Left renal pelvis (tissue), 4 donors: ENCODE data around the gene NBPF1. TPM values are rescaled to one million over a fixed set of nuclear protein-coding genes. Genes with fewer than 3 reads are reported as not detected.
"Not testable (repeated sequence)": the region's sequence is repeated elsewhere in the genome, so short reads cannot be mapped to it uniquely, and the experiment has no call there.

Experiments
- DNase-seq, 4 donors: peaks; one replicate each; pipeline ENCODE4 v3.0.0-alpha.2; 2013; ENCODE audit warnings: low read depth in 4 of 4, low spot score in 3 of 4
- polyA plus RNA-seq, 4 donors: library from polyadenylated mRNA; unstranded; fragments of 120-200 nt; gene quantifications; one replicate each; pipeline ENCODE4 v1.2.1, GENCODE V29; 2013; ENCODE audit not compliant: insufficient read length in 4 of 4

NBPF1 gene
- polyA plus RNA-seq, 4 donors: 76.0 to 161 (median 88.4) TPM

DNA sequence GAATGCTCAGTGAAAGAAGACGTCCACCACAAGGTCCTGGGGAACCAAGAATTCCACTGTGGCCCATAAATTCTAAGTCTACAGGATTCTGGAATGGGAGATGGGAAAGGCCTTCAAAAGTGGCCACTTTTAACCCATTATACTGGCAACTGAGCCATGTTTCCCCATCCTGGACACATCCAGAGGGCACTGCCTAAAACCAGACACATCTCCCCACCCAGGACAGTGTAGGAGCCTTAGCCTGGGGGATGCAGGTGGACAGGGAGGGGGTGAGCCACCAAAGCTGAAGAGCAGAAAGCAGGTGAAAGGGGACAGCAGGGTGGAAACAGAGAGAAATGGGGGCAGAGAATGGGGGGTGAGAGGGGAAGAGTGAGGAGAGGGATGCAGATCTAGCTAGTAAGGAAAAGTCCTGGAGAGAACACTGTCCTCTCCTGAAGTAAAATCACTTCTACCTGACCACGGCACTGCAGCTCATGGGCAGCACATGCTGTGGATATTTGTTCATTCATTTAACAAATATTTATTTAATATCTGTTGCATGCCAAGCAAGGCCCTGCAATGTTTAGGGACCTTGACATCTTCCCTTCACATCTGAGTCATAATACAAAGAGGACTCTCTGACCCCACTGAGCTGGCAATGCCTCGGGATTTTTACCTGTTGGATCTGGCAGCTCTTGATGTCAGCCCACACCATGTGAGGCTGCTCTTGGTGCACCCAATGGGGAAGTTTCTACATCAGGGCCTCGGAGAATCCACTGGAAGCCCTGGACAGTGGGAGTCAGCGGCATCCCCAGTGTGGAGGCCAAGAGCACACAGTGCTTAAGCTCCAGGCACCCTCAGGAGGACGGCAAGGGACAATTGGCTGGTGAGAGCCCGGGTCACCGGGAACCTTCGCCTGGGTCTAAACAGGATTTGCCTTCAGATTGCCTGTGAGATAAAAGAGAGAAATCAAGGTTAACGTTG lies 5.2 kb downstream of the NBPF1 start:
- not testable (repeated sequence) for DNase-seq

DNA sequence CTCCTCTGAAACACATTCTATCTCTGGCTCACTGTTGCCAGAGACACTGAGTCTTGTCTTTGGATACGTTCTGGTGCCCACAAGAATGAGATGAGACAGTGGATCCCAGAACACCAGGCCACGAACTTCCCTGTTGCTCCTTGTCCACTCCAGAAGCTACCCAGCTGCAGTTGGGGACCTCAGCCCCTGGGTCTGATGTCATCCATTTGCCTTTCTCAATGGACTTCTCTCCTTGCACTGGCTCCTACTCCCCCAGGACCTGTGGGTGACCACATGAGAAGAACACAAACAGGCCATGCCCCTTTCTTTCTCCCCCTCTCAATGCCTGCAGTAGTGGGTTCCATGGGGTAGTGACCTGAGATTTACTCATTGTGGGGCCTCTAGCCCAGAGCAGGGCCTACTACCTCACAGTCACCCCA lies 5.9 kb downstream of the NBPF1 start:
- no peak for DNase-seq

DNA sequence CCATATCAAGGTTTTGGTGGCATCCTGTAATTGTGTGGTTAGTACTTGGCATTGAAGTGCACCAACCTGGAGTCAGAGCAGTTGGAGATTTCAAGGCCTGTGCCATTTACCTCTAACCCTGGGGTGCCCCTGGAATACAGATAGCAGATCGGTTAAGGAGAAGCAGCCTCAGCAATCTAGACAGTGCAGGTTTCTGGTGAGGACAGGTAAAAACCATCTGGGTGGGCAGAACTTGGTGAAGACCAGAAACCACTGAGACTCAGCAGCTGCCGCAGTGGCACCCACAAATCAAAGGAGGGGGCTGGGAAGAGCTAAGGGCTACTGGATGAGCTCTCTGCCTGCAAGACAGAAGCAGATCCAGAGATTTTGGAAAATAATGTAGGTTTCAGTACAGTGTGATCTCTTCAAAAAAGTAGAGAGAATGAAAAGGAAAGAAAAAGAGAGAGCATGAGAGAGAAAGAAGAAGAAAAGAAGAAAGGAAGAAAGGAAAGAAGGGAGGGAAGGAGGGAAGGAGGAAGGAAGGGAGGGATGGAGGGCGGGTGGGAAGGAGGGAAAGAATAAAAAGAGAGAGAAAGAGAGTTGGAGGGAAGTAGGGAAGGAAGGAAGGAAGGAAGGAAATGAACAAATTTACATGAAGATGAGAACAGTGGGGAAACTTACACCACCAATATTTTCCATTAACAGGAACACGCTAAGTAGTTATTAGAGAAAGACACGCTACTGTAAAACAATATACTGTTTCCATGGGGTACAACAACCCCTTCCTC lies 6.5 kb downstream of the NBPF1 start:
- DNase-seq: not testable (repeated sequence)

DNA sequence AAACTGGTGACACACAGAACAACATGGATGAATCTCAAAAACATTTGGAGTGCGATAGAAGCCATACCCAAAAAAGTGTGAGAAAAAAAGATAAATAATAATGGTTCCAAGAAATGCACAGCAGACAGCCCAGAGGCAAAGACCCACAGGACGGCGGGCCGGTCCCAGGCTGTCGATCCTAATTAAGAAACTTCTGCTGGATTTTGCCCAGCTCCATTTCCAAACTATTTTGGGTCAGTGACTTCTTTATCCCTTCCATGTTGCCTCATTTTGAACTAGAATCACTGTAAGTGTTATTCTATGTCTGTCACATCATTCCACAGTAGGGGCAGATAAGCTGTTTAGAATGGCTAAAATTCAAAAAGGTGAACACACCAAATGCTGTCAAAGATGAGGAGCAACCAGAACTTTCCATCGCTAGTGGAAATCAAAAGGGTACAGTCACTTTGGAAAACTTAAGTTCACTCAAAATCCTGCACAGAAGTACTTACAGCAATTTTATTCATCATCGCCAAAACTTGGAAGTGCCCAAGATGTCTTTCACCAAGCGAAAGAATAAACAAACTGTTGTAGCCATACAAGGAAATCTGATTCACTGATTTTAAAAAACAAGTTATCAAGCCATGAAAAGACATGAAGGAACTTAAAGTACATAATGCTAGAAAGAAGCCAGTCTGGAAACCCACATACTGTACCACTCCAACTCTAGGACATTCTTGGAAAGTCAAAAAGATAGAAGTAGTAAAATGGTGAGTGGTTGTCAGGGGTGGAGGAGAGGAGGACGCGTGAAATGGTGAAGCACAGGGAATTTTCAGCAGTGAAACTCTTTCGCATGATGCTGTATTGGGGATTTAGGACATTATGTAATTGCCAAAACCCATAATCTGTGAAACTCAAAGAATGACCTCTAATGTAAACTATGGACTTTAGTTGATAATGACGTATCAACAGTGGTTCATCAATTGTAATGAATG lies 7.5 kb downstream of the NBPF1 start:
- no peak for DNase-seq

DNA sequence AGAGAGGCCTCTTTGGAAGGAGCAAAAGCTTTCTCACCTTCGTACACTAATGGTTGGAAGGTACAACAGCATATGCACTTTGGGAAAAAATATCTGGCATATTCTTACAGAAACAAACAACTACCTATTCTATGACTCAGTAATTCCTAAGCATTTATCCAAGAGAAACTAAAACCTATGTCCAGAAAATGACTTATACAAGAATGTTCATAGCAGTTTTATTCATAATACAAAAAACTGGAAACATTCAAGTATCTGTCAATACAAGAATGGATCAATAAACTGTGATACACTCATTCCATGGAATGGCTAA lies 8.2 kb downstream of the NBPF1 start:
- no peak for DNase-seq

DNA sequence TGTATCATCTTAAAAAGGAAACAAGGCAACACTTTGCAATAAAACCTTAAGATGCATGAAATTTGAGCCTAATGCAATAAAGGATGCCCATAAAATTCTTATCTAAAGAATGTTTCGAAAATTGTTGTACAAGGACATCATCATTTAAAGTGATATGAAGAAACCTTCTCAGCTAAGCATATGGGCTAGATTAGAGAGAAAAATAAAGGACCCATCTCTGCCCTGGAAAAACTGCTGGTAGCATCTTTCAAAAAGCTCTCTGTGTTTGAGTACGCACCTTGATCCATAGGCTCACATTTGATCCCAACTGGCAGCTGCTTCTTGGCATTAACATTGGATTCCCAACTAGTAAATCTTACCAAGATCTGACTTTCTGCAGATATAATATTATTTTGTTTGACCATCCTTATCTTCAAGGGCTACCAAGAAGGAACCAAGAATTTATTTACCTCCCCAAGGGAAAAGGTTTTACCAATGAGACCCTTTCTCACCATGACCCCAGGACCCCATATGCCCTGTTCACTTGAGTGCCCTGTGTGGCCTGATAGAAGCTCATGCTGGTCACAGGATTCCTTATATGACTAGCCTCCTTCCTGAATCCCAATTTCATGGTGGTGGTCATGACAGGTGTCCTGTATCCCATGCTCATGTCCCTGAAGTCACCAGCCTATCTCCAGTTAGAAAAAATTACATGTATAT lies 8.7 kb downstream of the NBPF1 start:
- DNase-seq: not testable (repeated sequence)

DNA sequence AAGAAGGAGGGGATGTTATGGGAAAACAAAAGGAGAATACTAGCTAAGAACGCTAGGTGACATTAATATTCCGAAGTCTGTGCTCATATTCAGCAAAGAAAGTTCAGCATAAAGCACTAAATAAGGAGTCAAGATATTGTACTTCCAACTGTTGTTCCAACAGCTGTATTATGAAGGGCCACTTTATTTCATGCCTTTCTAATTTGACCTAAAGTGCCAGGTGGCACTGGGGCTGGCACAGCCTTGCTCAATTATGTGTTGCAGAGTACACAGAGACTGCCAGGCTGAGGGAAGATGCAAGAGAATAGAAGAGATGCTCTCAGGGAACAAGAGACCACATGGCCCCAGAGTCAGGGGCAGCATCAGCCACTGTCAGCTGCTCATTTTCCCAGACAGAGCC lies 9.7 kb downstream of the NBPF1 start:
- DNase-seq: not testable (repeated sequence)

DNA sequence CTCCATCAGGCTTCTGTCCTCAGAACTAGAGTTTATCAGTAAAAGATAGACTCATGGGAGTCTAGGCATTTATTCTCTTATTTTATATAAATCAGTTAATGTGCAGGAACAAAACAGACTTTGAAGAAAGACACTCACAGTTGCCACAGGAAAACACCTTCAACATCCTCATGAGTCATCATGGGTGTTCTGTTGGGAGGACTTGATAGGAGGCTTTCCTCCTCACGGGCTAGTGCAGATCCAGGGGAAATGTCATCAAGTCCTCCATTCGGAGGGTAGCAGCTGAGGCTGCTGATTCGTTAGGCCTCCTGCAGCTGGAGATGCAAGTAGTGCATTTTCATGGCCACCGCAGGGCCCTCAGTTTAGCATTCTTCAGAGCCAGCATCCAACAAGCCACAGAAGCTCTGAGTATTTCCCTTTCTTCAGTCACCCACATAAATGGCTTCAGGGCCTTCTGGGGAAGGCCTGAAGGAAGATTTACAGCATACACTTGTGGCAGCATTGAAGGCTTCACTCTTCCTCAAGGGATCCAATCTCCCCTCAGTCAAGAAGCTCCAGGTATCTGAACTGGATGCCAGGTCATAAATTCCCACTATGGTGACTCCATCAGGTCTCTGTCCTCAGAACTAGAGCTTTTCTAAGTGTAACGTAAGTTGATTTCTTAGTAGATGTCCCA lies 10.9 kb downstream of the NBPF1 start:
- DNase-seq: not testable (repeated sequence)

DNA sequence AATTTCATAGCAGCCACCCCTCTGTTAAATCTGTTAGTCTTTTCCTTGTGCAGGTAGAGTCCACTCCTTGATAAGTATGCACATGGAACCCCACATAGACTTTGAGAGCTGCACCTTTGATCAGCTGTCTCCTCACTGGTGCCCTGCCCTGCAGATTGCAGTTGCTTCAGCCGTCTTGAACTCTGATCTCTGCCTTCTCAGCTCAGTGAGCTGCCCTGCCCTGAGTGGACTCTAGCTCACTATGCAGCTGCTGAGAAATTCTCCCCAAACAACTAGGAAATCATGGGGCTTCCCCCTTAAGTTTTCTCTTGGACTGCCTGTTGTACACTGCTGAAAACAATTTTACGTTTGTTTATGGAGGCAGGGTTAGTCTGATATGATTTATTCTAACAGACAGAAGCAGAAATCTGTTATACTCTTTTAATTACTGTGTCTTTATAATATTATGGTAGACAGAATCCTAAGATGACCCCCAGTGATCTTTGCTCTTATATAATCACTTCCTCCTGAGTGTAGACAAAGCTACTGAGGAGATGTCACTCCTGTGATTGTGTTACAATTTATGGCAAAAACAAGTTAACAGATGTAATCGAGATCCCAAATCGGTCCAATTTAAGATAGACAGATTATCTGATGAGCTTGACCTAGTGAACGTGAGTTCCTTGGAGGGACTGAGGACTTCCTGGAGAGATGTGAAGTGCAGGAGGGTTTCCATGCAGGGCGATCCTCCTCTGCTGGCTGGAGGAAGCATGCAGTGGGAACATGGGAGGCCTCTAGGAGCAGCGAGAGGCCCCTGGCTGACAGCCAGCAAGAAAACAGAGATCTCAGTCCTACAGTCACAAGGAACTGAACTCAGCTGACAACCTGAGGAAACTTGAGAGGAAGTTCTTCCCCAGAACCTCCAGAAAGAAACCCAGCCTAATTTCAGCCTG lies 12.2 kb downstream of the NBPF1 start:
- not testable (repeated sequence) for DNase-seq

DNA sequence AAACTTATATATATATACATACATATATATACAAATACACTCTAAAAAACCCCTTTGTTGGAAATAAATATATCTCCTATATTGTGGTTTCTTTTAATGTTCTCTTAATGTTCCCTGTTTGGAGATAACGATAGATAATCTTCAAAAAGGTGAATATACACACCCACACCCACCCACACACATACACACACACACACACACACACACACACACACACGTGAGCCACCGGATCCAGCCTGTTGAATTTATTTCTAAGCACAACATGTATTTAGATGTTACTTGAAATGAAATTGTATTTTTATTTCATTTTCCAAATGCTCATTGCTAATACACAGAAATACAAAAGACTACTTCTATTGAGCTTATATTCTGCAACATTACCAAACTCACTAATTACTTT lies 14.0 kb downstream of the NBPF1 start:
- not testable (repeated sequence) for DNase-seq

DNA sequence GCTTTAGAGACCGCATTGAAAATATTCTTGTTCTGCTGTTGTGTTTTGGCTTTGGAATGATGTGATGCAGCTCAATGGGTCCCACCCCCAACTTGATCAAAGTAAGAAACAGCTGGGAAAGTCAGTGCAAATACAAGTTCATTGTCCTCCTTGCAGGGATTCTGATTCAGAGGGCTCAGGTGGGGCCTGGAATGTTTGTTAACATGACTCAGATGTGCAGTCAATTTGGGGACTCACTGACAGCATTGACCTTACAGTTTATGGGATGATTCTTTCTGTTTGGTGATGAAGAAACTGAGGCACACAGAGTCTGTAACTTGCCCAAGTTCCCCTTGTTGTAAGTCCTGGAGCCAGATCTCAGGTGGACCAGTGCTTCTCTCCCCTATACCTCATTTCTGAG lies 18.1 kb downstream of the NBPF1 start:
- DNase-seq: not testable (repeated sequence)

DNA sequence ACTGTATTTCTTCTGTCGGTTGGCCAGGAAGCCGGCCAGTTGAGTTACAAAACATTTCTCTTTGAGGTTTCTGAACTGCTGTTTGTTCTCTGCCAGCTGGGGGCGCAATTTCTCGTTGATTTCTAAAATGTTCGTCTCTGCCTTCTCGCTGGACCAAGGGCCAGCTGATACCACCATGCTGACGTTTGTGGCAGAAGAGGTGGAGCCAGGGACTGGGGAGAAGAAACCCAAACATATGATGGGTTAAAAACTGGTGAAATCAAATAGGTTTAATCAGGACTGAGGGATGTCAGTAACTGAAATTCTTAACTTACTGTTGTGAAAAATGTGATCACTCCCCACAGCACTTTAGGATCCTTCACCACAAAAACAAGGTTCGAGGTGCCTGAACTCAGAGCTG lies 21.5 kb downstream of the NBPF1 start:
- not testable (repeated sequence) for DNase-seq

DNA sequence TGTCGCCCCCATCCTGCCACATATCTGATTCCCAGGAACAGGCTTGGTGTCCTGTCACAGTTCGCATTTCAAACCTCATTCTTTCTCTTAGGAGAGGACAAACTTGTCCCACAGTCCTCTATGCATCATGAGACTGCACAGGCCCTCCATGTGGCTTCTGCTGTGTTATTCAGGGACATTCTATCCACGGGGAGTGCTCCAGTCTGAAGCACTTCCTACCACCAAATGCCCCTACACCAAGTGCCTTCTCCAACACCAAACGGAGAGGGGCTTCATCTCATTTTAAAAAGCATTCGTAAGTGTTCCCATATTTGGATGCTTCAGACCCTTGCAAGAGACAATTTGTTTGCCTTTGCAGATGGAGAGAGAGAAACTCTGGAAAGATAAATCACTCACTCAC lies 25.3 kb downstream of the NBPF1 start:
- DNase-seq: not testable (repeated sequence)

DNA sequence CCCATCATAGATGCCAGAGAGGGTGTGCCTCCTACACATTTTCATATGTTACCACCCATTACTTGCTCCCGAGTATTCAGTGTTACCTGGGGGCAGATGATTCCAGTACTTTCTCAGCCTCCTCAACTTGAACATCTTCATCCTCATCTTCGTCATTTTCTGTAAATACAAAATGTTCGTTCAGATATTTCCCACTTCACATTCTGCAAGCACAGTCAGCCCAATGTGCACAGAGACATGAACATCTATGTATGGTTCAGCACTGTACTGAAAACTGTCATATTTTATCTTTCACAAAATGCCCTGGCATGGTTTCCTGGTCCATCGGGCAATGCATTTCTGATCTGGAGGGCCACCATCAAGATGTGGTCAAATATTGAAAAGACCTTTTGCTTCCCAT lies 25.7 kb downstream of the NBPF1 start:
- DNase-seq: not testable (repeated sequence)

DNA sequence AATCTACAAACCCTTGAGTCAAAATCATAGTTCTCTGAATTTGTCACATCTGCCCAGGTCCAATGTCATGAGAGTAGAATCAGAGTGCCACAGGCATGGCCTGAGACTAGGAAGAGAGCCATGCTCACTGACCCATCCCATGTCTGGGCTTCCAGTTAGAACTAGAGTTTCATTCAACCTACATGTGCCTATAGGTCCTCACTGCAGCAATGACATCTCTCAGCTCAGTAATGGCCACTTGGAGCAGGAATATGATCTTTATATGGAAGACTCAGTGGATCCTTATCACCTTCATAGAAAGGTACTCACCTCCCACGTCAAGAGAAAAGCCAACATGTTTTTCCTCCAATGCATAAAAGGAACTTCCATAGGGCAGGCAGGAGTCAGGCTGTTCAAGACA lies 48.0 kb downstream of the NBPF1 start:
- DNase-seq: not testable (repeated sequence)

DNA sequence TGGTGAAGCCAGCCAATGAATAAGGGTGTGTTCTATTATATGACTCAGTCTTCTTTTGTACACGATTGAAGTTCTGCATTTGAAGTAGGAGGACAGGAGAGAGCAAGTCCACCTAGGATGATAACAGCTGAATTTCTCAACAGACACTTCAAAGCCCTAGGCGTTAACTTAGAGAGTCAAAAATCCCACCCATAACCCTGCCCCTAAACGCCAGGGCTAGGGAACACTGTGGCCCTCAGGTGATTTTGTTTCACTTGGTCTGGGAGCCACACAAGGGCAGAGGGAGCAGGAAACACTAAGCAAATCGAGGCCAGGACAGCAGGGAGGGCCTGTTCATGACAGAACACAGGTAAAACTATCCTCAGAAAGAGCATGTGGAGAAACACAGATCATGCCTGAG lies 52.3 kb downstream of the NBPF1 start:
- DNase-seq: not testable (repeated sequence)

DNA sequence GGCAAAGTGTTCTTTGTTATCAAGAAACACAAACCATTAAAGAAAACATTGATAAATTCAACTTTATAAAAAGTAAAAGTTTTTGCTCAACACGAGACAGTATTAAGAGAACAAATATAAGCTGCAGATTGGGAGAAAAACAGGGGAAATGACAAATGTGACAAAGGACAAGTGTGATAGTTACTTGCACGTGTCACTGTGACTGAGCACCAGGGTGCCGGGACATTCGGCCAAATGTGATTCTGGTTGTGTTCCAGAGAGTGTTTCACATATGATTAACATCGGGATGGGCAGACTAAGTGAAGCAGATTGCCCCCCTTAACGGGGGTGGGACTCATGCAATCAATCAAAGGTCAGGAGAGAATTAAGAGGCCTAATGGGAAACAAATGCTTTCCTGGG lies 52.9 kb downstream of the NBPF1 start:
- DNase-seq: not testable (repeated sequence)

DNA sequence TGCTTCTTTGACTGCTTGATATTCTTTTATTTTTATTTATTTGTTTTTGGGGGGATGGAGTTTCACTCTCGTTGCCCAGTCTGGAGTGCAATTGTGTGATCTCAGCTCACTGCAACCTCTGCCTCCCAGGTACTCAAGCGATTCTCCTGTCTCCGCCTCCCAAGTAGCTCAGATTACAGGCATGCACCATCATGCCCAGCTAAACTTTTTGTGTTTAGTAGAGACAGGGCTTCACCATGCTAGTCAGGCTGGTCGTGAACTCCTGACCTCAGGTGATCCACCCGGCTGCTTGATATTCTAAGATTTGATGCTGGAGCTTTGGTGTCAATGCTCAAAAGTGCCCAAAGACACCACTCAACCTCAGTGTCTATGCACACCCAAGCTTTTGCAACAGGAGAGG lies 53.7 kb downstream of the NBPF1 start:
- DNase-seq: not testable (repeated sequence)
